ENCODE results near the gene STT3B. TPM values are rescaled to one million over a fixed set of nuclear protein-coding genes. Genes with fewer than 3 reads are reported as not detected.

Gene STT3B
- total RNA-seq, result 156 TPM

DNA sequence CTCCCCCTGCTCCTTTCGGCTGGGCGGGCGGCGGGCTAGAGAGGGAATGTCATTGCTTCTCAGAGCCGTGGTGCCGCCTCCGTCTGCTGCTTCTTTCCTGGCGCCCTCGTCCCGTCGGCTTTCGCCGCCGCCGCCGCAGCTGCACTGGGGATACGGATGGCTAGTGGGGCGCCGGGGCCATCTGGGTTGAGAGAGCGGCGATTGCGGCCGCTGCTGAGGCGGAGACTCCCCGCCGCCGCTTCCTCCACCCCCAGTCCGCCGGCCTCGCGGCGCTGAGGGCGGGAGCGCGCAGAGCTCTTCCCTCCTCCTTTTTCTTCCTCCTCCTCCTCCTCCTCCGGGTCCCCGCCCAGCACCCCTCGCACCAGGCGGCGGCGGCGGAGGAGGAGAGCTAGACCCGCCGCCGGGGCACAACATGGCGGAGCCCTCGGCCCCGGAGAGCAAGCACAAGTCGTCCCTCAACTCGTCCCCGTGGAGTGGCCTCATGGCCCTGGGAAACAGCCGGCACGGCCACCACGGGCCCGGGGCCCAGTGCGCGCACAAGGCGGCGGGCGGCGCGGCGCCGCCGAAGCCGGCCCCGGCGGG lies at the start of gene STT3B:
STT3B (plus strand) TSS at position 339 of the 582 bp plus-strand sequence; CDS start at position 413, 74 bp downstream.

